Activated CD4-positive, CD25-positive, alpha-beta regulatory T cell treated with anti-CD3 and anti-CD28 coated beads, Interleukin-2, amount 50 U/mL, for 72 hours (primary cell): ENCODE data around the gene WWC1.
"Not testable (repeated sequence)": the region's sequence is repeated elsewhere in the genome, so short reads cannot be mapped to it uniquely, and the experiment has no call there.

ENCODE experiments used
- DNase-seq: peaks from one replicate; pipeline ENCODE4 v3.0.0; 2021

The WWC1 gene

GRCh38 chr5:168339109-168339771 lies 47.8 kb downstream of the WWC1 start:
- DNase-seq, result no peak

GRCh38 chr5:168339772-168340140 lies 48.3 kb downstream of the WWC1 start:
- not testable (repeated sequence) for DNase-seq

- no peak for DNase-seq
Observed at GRCh38 chr5:168340487-168340886, 49.0 kb downstream of the WWC1 start.

- no peak for DNase-seq
Observed at GRCh38 chr5:168341178-168341577, 49.7 kb downstream of the WWC1 start.

GRCh38 chr5:168342151-168342825 lies 50.8 kb downstream of the WWC1 start:
- no peak for DNase-seq

- DNase-seq, result no peak
Observed at GRCh38 chr5:168342985-168343384, 51.5 kb downstream of the WWC1 start.

- DNase-seq, result no peak
Observed at GRCh38 chr5:168346417-168346816, 55.0 kb downstream of the WWC1 start.

- DNase-seq, result no peak
Observed at GRCh38 chr5:168347368-168348083, 56.1 kb downstream of the WWC1 start.

- DNase-seq, result no peak
Observed at GRCh38 chr5:168348084-168348414, 56.6 kb downstream of the WWC1 start.

- no peak for DNase-seq
Observed at GRCh38 chr5:168350315-168350714, 58.9 kb downstream of the WWC1 start.

- DNase-seq, result no peak
Observed at GRCh38 chr5:168353216-168353957, 61.9 kb downstream of the WWC1 start.

GRCh38 chr5:168354397-168354796 lies 63.0 kb downstream of the WWC1 start:
- no peak for DNase-seq

GRCh38 chr5:168356171-168356570 lies 64.7 kb downstream of the WWC1 start:
- no peak for DNase-seq

- no peak for DNase-seq
Observed at GRCh38 chr5:168356592-168356991, 65.1 kb downstream of the WWC1 start.

GRCh38 chr5:168357876-168358275 lies 66.4 kb downstream of the WWC1 start:
- DNase-seq, result no peak

- no peak for DNase-seq
Observed at GRCh38 chr5:168359820-168360460, 68.5 kb downstream of the WWC1 start.

- DNase-seq, result no peak
Observed at GRCh38 chr5:168360521-168361285, 69.3 kb downstream of the WWC1 start.

GRCh38 chr5:168362097-168362885 lies 70.8 kb downstream of the WWC1 start:
- no peak for DNase-seq

GRCh38 chr5:168364151-168364661 lies 72.8 kb downstream of the WWC1 start:
- no peak for DNase-seq

- DNase-seq, result no peak
Observed at GRCh38 chr5:168364750-168365550, 73.5 kb downstream of the WWC1 start.
